ENCODE data around the gene PBX3. TPM values are rescaled to one million over a fixed set of nuclear protein-coding genes. Genes with fewer than 3 reads are reported as not detected.
A peak's percentile ranks its signal among the peaks of the same experiment; 100 is the strongest.

The PBX3 gene
- total RNA-seq, 1 donor from 2014 or later = 10.6 TPM

DNA sequence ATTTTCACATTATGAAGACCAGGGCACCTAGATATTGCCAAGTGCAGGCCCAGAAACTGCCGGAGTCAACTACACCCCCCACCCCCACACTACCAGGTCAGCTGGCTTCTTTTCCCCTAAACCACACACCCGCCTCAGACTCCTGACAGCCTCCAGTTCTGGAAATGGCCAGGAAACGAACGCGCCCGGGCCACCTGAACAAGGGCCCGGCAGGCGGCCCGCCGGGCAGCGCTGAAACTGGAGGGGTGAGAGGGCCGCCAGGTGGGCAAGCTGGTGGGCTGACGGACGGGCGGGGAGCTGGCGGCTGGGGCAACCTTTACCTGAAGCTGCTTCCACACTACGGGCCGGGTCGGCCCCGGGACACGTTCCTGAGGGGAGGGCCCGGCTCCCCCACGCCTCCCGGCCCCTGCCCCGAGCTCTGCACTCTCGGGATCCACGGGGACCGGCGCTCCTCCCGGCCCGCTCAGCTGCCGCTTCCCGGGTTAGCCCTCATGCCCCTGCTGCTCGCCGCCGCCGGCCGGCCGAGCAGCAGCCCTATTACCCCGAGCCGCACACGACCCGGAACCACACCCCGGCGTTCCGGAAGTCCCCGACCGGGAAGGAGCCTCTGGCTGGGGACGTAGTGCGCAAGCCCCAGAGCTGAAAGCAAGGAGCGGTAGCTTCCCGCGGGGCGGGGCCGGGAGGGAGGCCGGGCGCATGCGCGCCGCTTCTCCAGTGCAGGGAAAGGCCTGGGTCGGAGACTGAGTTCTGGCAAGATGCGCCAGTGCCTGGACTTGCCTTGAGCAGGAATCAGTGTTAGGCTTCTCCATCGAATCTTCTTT, 40.3 kb upstream of the PBX3 start, which contains the start of gene MAPKAP1:
TSS of gene MAPKAP1 (minus strand) at position 558 of the 821 bp plus-strand sequence. CDS start 34,634 bp downstream, outside the sequence.
- TF ChIP-seq CTCF (IDR thresholded peaks at IDR 0.05; ENCODE audit: insufficient read depth, low read length, poor library complexity, severe bottlenecking) = no peak
- peak within 1 kb of the TSS; percentile 99 for H3K4me3 ChIP-seq (ENCODE audit: low read depth, low read length)
- peak; percentile 87 for DNase-seq (ENCODE audit: low read depth)
- H3K36me3 ChIP-seq (ENCODE audit: control insufficient read depth, insufficient read depth, low read length) = no peaks in the 10 kb centered on the region
- H3K27me3 ChIP-seq (ENCODE audit: control insufficient read depth, insufficient read depth, low read length) = no peaks in the 10 kb centered on the region

DNA sequence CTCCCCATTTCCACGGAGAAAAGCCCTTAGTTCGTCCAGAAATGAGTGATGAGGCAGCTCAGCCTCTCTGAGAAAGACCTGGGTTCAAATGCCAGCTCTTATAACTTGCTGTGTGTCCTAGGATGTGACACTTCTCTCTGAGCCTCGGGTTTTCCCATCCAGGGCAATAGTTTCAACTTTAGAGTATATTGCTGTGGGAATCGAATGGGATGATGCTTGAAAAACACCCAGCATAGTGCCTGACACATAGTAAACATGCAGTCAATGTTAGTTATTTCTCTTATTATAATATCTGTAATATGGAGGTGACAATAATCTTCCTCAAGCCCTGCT, 39.7 kb upstream of the PBX3 start:
- Histone ChIP-seq H3K27me3 (ENCODE audit: control insufficient read depth, insufficient read depth, low read length) (no peaks in the 10 kb centered on the region), H3K4me3 (ENCODE audit: low read depth, low read length) (peak overlapping the region; percentile 99), H3K36me3 (ENCODE audit: control insufficient read depth, insufficient read depth, low read length) (no peaks in the 10 kb centered on the region)
- TF ChIP-seq CTCF (IDR thresholded peaks at IDR 0.05; ENCODE audit: insufficient read depth, low read length, poor library complexity, severe bottlenecking) = no peak
- no peak for DNase-seq (ENCODE audit: low read depth)

DNA sequence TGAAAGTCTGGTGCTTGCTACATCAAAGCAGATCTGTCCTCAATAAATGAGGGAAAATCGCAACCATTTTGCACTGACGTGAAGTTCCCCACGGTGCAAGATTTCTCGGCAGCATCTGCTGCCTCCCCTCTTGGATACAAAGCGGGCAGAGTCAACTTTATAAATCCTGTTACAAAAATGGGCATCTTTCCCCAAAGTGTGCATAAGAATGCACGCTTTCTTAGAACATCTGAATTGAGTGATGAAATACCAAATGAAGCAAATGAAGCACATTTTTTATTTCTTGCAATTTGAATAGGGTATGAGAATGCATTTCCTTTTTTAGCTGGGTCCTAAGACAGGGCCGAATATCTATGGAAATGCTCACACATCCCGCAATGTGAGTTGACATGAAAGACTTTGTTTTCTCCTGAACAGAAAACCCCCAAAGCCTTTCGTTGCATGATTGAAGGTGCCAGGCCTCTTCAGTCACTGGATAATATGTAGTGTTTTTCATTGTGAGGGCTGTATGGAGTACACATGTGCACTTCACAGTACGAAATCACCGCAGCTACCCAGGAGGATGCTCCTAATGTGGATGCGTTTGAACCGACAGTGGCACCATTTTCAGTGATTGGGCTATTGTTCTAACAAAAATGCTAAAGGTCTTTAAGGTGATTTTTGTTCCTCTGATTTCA, 20.6 kb upstream of the PBX3 start:
- DNase-seq (ENCODE audit: low read depth) = no peak
- no peaks in the 10 kb centered on the region for H3K36me3 ChIP-seq (ENCODE audit: control insufficient read depth, insufficient read depth, low read length)
- no peak overlapping the region for H3K4me3 ChIP-seq (ENCODE audit: low read depth, low read length)
- no peak for TF ChIP-seq CTCF (IDR thresholded peaks at IDR 0.05; ENCODE audit: insufficient read depth, low read length, poor library complexity, severe bottlenecking)
- no peaks in the 10 kb centered on the region for H3K27me3 ChIP-seq (ENCODE audit: control insufficient read depth, insufficient read depth, low read length)

GRCh38 chr9:125730168-125730567, 17.0 kb upstream of the PBX3 start:
- H3K36me3 ChIP-seq (ENCODE audit: control insufficient read depth, insufficient read depth, low read length) = no peaks in the 10 kb centered on the region
- no peaks in the 10 kb centered on the region for H3K27me3 ChIP-seq (ENCODE audit: control insufficient read depth, insufficient read depth, low read length)
- TF ChIP-seq CTCF (IDR thresholded peaks at IDR 0.05; ENCODE audit: insufficient read depth, low read length, poor library complexity, severe bottlenecking) = no peak
- DNase-seq (ENCODE audit: low read depth) = no peak
- no peak overlapping the region for H3K4me3 ChIP-seq (ENCODE audit: low read depth, low read length)

DNA sequence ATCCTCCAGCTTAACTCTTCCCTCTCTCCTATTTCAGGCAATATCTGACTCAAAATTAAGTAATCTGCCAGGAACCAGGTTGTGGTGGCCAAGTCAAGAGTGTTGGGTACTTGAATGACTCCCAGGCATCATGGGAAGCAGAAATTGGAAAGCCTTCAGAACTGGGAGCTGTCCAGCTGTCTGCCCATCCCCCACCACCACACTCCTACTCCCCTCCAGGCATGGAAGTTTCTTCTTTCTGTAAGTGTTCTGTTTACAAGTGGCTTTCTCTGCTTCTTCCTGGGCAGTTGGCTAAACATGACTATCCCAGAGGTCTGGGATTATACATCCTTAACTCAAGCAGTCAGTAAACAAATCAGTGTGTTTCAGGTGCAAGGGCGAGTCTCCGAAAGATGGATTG, 14.6 kb upstream of the PBX3 start:
- Histone ChIP-seq H3K36me3 (ENCODE audit: control insufficient read depth, insufficient read depth, low read length) (no peaks in the 10 kb centered on the region), H3K4me3 (ENCODE audit: low read depth, low read length) (no peak overlapping the region), H3K27me3 (ENCODE audit: control insufficient read depth, insufficient read depth, low read length) (no peaks in the 10 kb centered on the region)
- TF ChIP-seq CTCF (IDR thresholded peaks at IDR 0.05; ENCODE audit: insufficient read depth, low read length, poor library complexity, severe bottlenecking) = no peak
- no peak for DNase-seq (ENCODE audit: low read depth)

All from kidney epithelial cell (primary cell).